GM12892 (cell line): Measurements from ENCODE around the gene OR10R2.

Experiments used
- POLR2A ChIP-seq: IDR thresholded peaks from 2 replicates; pipeline ENCODE4 v1.6.1; 2011; ENCODE audit warnings: low read depth, low read length, control low read depth
- POLR2AphosphoS5 ChIP-seq: IDR thresholded peaks from 2 replicates; pipeline ENCODE4 v1.6.1; 2011; ENCODE audit warnings: low read depth, low read length, control low read depth

- no peak for TF ChIP-seq POLR2A
- no peak for TF ChIP-seq POLR2AphosphoS5
Measured at GRCh38 chr1:158493054-158493453, 21.0 kb downstream of the OR10R2 start.
